ENCODE results near the gene RAB11FIP5. TPM values are rescaled to one million over a fixed set of nuclear protein-coding genes. Genes with fewer than 3 reads are reported as not detected.
"Not testable (repeated sequence)": the region's sequence is repeated elsewhere in the genome, so short reads cannot be mapped to it uniquely, and the experiment has no call there.

RAB11FIP5 gene
- total RNA-seq, 2 experiments from 2014 or later, result 11.1 to 11.2 TPM

DNA sequence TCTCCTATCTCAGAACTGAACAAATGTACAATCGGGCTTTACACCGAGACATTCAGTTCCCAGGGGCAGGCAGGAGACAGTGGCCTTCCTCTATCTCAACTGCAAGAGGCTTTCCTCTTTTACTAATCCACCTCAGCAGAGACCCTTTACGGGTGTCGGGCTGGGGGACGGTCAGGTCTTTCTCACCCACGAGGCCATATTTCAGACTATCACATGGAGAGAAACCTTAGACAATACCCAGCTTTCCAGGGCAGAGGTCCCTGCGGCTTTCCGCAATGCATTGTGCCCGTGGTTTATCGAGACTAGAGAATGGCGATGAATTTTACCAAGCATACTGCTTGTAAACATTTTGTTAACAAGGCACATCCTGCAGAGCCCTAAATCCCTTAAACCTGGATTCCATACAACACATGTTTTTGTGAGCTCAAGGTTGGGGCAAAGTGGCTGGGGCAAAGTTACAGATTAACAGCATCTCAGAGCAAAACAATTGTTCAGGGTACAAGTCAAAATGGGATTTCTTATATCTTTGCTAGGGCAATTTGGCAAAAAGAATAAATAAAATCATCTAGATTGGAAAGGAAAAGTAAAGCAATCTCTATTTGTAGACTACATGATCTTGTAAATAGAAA lies 7.0 kb upstream of the RAB11FIP5 start:
- CTCF ChIA-PET, result interaction anchor here (1.7 kb wide), 1 partner anchor 33 kb away, joined by 5 read pairs; no protein-coding TSS in a partner anchor
- intact Hi-C loops (cut with micrococcal nuclease); H3K27ac Mint-ChIP-seq; H3K36me3 Mint-ChIP-seq; H3K9me3 Mint-ChIP-seq; POLR2A ChIA-PET; DNase-seq; H3K4me1 Mint-ChIP-seq (ENCODE audit: low read depth); H3K4me3 Mint-ChIP-seq: not testable (repeated sequence)
- peaks cover 10% of the 10 kb centered on the region for H3K27me3 Mint-ChIP-seq

DNA sequence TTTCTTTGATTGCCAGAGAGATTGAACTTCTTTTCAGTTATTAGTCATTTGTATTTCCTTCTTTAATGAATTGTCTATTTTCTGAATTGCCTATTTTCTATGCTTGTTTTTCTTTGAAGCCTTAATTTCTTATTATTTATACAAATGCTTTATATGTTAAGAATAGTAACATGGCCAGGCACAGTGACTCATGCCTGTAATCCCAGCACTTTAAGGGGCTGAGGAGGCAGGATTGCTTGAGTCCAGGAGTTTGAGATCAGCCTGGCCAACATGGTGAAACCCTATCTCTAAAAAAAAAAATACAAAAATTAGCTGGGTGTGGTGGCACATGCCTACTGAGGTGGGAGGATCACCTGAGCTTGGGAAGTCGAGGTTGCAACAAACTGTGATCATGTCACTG lies 4.7 kb upstream of the RAB11FIP5 start:
- Mint-ChIP-seq H3K36me3 (no peaks in the 10 kb centered on the region), H3K9me3 (no peaks in the 10 kb centered on the region), H3K27me3 (peaks cover 3% of the 10 kb centered on the region), H3K4me1 (ENCODE audit: low read depth) (peaks cover 5% of the 10 kb centered on the region), H3K4me3 (no peak overlapping the region), H3K27ac (no peak overlapping the region)
- DNase-seq, result no peak
- POLR2A ChIA-PET, result no interaction called here
- intact Hi-C loops (cut with micrococcal nuclease), result no loop called here
- CTCF ChIA-PET, result interaction anchor here (1.6 to 1.9 kb wide), 2 partner anchors 33 to 40 kb away, joined by 3 to 7 read pairs; no protein-coding TSS in a partner anchor

DNA sequence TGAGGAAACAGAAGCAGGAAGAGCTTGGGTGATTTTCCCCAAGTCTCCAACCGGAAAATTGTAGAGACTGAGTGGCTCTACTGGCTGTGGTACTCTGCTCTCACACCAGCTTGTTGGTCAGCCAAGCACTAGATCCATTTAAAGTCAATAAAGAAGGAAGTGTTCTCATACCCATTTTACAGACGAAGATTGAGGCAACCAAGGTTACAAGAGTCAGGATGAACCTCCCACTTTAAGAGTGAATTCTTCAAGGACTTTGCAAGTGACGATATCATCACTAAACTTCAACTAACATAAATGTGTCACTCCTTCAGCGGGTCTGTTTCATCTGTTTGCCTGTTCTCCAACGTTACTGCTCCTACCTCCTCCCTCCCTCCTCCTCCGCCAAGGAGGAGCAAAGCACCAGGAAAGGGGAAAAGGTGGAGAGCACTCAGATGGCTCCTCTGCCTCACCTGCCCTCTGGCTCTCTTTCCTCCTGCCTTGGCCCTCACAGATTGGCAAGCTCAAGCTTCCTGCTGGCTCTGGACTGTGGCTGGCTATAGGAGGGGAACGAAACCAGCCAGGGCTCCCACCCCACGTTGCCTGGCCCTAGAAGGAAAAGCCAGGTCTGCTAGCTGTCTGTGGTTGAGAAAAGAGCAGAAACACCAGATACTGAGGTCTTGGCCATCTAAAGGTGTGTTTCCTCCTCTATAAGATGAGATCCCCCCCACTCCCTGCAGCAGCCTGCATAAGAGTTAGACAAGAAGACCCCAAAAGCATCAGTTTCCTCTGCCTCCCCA lies 3.6 kb upstream of the RAB11FIP5 start:
- intact Hi-C loops (cut with micrococcal nuclease), result no loop called here

DNA sequence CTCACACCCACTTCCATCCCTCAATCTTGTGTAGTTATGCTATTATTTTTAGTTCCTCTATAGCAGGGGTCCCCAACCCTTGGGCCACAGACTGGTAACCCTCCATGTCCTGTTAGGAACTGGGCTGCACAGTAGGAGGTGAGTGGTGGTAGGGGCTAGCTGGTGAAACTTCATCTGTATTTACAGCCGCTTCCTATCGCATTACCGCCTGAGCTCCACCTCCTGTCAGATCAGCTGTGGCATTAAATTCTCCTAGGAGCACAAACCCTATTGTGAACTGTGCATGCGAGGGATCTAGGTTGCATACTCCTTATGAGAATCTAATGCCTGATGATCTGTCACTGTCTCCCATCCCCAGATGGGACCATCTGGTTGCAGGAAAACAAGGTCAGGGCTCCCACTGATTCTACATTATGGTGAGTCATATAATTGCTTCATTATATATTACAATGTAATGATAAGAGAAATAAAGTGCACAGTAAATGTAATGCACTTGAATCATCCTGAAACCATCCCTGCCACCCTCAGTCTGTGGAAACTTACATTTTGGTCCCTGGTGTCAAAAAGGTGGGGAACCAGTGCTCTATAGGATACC lies 1.6 kb upstream of the RAB11FIP5 start:
- H3K9me3 Mint-ChIP-seq, result no peaks in the 10 kb centered on the region

More for the DNA sequence above, 3.6 kb upstream of the RAB11FIP5 start:
- no peaks in the 10 kb centered on the region for H3K36me3 Mint-ChIP-seq
- H3K4me1 Mint-ChIP-seq (ENCODE audit: low read depth), result peaks cover 6% of the 10 kb centered on the region
- no peak overlapping the region for H3K4me3 Mint-ChIP-seq
- H3K27me3 Mint-ChIP-seq, result peaks cover 3% of the 10 kb centered on the region
- no peak overlapping the region for H3K27ac Mint-ChIP-seq
- CTCF ChIA-PET, result interaction anchor here (1.9 kb wide), 1 partner anchor 32 kb away, joined by 7 read pairs; no protein-coding TSS in a partner anchor
- DNase-seq, result no peak
- POLR2A ChIA-PET, result no interaction called here
- H3K9me3 Mint-ChIP-seq, result no peaks in the 10 kb centered on the region

DNA sequence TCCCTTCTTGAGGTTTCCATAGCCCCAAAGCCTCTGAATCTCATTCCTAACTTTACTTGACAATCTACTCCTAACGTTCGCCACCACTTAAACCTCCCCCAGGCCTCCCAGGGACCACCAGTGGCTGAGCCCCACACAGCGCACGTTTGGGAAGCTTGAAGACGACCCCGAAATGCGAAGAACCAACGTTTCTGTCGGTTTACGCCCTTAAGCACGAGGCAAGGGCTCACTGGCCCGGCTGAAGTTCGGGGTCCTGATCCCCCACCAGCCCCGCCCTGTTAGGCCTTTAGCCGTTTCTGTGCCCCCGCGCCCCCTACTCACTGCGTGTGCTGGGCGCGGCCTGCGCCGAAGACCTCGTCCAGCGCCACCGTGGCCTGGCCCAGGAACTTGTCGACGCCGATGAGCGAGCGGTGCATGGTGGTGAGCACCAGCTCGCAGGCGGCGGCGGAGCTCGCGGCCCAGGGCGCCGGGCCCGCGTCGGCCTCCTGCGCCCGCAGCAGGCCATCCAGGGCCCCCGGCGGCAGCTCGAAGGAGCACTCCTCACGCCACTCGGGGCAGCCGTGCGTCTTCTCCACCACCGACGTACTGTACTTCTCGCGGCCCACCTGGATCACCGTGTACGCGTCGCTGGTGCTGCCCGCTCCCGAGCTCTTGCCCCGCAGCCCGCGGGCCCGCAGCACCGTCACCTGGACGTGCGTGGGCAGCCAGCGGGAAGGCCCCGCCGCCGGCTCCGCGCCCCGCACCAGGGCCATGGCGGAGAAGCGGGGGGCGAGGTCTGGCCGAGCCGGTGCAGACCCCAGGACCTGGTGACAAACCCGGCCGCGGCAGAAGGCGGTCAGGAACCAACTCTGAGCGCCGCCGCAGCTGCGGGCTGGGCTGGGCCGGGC lies 479 bp downstream of the RAB11FIP5 start:
- Mint-ChIP-seq H3K27me3 (no peaks in the 10 kb centered on the region), H3K4me3 (peak overlapping the region; percentile 81), H3K4me1 (ENCODE audit: low read depth) (peaks cover 25% of the 10 kb centered on the region), H3K9me3 (no peaks in the 10 kb centered on the region), H3K27ac (no peak overlapping the region), H3K36me3 (no peaks in the 10 kb centered on the region)
- intact Hi-C loops (cut with micrococcal nuclease), result loop anchor here (2.0 kb wide), 2 partner anchors 65 to 101 kb away; no protein-coding TSS in a partner anchor
- peak; percentile 38 for DNase-seq
- CTCF ChIA-PET, result interaction anchor here (0.6 to 3.8 kb wide), 3 partner anchors 26 to 65 kb away, joined by 3 to 21 read pairs (median 16); partner anchors contain the start of gene SFXN5
- POLR2A ChIA-PET, result interaction anchor here (0.6 to 1.9 kb wide), 2 partner anchors 41 to 64 kb away, joined by 3 to 8 read pairs; partner anchors contain the start of gene SFXN5

More for the DNA sequence above, 1.6 kb upstream of the RAB11FIP5 start:
- intact Hi-C loops (cut with micrococcal nuclease), result no loop called here
- ChIA-PET POLR2A (interaction anchor here (0.9 kb wide), 1 partner anchor 43 kb away, joined by 4 read pairs; the partner anchor contains the start of gene SFXN5), CTCF (interaction anchor here (3.8 kb wide), 1 partner anchor 63 kb away, joined by 21 read pairs; no protein-coding TSS in a partner anchor)
- H3K36me3 Mint-ChIP-seq, result no peaks in the 10 kb centered on the region
- H3K27ac Mint-ChIP-seq, result no peak overlapping the region
- H3K4me3 Mint-ChIP-seq, result peak overlapping the region; percentile 27
- H3K4me1 Mint-ChIP-seq (ENCODE audit: low read depth), result peaks cover 16% of the 10 kb centered on the region
- no peak for DNase-seq
- H3K27me3 Mint-ChIP-seq, result no peaks in the 10 kb centered on the region

DNA sequence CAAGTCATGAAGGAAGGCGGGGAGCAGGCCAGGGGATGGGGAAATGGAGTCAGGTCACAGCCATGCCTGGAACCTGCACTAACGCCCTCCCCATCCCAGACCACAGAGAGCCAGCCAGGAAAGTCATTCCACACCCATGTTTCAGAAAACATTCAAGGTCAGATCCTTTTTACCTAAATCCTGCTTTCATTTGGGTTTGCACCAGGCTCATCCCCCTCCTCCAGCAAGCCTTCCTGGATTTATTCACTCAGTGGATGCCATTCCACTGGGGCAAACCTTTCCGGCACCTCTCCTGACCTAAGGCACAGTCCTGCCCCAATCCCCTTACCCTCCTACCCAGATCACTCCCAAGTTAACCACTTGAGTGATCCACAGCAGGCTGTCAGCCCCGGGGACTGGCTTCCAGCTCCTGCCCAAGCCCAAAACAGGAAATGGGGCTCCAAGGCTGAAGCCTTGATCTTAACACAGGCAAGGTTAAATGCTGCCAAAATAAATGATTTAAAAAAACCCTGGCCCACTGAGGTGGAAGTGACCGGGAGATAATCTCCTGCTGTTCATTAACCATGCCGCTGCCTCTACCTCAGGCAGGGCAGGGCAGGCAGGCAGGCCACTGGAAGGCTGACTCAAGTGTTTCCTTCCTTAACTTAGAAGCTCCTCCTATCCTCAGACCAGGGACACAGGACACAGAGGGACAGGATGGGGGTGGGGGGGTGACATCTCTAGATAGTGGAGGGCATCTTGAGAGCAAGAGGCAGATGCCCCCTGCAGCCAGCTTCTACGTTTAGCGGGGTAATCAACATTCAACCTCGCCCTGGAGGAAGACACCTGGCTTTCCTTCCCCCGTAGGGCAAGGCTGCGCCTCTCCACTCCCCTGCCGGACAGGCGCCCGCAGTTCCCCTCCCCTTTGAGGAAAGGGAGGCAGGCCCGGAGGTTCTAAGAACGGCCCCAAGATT lies 1.4 kb downstream of the RAB11FIP5 start:
- ChIA-PET POLR2A (interaction anchor here (1.9 kb wide), 1 partner anchor 40 kb away, joined by 8 read pairs; the partner anchor contains the start of gene SFXN5), CTCF (interaction anchor here (0.6 to 3.8 kb wide), 4 partner anchors 25 to 218 kb away, joined by 3 to 21 read pairs (median 10); no protein-coding TSS in a partner anchor)
- no peak overlapping the region for H3K27ac Mint-ChIP-seq
- H3K9me3 Mint-ChIP-seq, result no peaks in the 10 kb centered on the region
- intact Hi-C loops (cut with micrococcal nuclease), result loop anchor here (2.0 kb wide), 2 partner anchors 65 to 101 kb away; no protein-coding TSS in a partner anchor
- H3K4me1 Mint-ChIP-seq (ENCODE audit: low read depth), result peaks cover 27% of the 10 kb centered on the region
- DNase-seq, result peak; percentile 25
- no peaks in the 10 kb centered on the region for H3K36me3 Mint-ChIP-seq
- no peaks in the 10 kb centered on the region for H3K27me3 Mint-ChIP-seq
- H3K4me3 Mint-ChIP-seq, result peak overlapping the region; percentile 81

DNA sequence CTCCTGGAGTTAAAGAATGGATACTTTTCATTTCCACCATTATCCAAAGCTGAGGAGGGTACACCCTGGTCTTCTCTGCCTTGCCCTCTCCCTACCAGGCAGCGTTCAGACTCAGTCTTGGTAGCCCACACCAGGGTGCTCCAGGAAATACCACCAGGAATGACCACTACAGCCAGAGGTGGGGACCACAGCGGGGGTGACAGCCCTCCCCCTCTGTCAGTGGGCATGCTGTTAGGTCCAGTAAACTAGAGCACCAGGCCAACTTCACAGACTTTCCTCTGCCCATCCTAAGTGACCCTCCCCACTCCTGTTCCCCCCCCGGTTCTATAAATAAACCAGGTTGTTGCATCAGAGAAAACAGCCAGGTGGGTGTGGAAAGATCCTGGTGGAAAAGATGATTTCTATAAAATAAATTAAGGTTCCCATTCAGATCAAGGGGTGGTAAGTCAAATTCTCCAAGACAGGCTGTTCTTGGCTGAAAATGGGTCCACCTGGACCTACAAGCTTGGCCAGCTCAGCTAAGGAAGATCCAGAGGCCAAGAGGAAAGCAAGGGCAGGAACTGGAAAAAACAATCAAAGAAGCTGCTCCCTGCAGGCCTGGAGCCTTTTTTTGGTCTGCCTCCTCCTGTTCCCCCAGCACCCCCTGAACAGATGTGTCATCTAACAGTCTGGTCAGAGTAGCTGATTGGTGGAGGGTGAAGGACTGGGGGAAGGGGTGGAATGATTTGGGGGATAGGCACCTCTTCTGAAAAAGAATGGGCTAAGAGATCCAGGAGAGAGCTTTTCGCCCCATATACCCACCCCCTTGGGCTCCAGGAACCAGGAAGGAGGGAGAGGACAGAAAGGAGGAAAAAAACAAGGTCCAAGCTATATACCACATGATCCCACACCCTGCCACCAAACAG lies 2.3 kb downstream of the RAB11FIP5 start:
- POLR2A ChIA-PET, result no interaction called here
- CTCF ChIA-PET, result interaction anchor here (1.1 to 3.1 kb wide), 2 partner anchors 24 to 217 kb away, joined by 3 to 16 read pairs; no protein-coding TSS in a partner anchor
- Mint-ChIP-seq H3K27ac (no peak overlapping the region), H3K4me3 (peak overlapping the region; percentile 81), H3K36me3 (no peaks in the 10 kb centered on the region), H3K9me3 (no peaks in the 10 kb centered on the region), H3K4me1 (ENCODE audit: low read depth) (peaks cover 27% of the 10 kb centered on the region), H3K27me3 (no peaks in the 10 kb centered on the region)
- no peak for DNase-seq
- intact Hi-C loops (cut with micrococcal nuclease), result no loop called here

DNA sequence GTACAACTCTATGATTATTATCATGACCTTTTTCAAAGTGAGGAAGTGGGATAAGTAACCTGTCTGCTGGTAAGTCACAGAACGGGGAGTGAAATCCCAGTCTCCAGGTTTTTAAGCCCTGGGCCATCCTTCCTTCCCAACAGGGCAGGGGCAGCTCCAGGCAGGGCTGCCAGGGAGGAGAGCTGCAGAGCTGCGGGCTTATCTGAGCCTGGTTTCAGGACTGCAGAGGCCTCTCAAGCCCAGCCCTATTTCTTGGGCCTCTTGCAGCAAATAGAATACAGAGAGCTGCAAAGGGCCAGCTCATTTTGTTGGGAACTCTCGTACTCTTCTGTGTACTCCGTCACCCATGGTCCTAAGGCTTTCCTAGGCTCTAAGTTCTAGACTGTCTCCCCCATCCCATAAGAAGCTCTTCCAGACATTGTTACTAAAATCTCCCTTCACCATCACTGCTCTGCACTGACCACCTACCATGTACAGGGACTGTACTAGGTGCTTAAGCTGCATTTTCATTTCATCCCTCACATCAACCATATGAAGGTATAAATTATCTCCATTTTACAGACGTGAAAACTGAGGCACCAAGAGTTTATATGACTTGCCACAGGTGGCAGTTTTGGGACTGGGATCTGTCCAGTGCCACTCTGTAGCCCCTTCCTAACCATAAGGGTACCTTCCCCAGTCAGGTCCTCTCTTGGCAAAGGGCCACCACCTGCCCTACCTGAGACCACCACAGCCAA lies 3.1 kb downstream of the RAB11FIP5 start:
- H3K4me1 Mint-ChIP-seq (ENCODE audit: low read depth), result peaks cover 27% of the 10 kb centered on the region
- no peaks in the 10 kb centered on the region for H3K36me3 Mint-ChIP-seq
- ChIA-PET POLR2A (no interaction called here), CTCF (no interaction called here)
- DNase-seq, result no peak
- intact Hi-C loops (cut with micrococcal nuclease), result no loop called here
- H3K27me3 Mint-ChIP-seq, result no peaks in the 10 kb centered on the region
- H3K27ac Mint-ChIP-seq, result no peak overlapping the region
- H3K9me3 Mint-ChIP-seq, result no peaks in the 10 kb centered on the region
- H3K4me3 Mint-ChIP-seq, result no peak overlapping the region

DNA sequence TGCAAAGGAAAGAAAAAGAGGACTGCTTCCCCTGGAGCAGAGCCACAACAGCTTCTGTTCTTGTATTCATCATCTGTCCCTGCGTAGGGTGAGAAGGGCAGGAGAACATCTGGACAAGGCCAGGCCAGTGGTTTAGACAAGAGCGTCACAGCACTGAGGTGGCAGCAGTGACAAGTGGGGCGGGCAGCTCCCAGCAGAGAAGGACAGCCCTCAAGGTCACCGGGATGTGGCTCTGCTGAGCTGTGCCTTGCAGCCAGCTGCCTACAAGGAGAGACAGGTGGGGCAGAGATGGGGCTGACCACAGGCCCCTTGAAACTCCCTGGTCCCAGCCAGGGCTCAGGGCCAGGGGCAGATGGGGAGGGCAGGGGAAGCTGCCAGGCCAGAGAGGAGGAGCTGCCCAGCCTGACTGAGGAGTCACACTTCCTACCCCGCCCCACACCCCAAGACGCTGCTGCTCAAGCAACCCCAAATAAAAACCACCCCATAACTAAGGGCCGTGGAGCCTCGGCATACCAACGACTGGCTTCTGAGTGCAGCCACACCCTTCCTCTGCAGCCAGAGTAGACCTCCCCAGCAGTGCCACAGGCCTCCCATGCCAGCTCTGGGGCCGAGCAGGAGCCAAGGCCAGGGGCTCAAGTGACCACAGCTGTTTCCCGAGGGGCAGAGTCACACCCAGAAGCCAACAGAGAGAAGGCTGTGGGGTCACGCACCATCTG lies 5.4 kb downstream of the RAB11FIP5 start:
- no peak overlapping the region for H3K27ac Mint-ChIP-seq
- no peaks in the 10 kb centered on the region for H3K36me3 Mint-ChIP-seq
- CTCF ChIA-PET, result interaction anchor here (0.6 kb wide), 1 partner anchor 22 kb away, joined by 3 read pairs; no protein-coding TSS in a partner anchor
- peaks cover 33% of the 10 kb centered on the region for H3K4me1 Mint-ChIP-seq (ENCODE audit: low read depth)
- H3K27me3 Mint-ChIP-seq, result no peaks in the 10 kb centered on the region
- intact Hi-C loops (cut with micrococcal nuclease), result no loop called here
- DNase-seq, result no peak
- POLR2A ChIA-PET, result no interaction called here
- H3K4me3 Mint-ChIP-seq, result no peak overlapping the region
- no peaks in the 10 kb centered on the region for H3K9me3 Mint-ChIP-seq
